Osteoblast (primary cell): ENCODE results near the gene NR1I3. TPM values are rescaled to one million over a fixed set of nuclear protein-coding genes. Genes with fewer than 3 reads are reported as not detected.
A peak's percentile ranks its signal among the peaks of the same experiment; 100 is the strongest.

Experiments
- DNase-seq: peaks from one replicate; pipeline ENCODE4 v3.0.0; 2011; ENCODE audit warnings: low spot score, mixed read lengths; ENCODE audit not compliant: insufficient read length; ENCODE audit errors: missing footprints
- H2AFZ ChIP-seq: 2 replicates; pipeline ENCODE4 v1.6.0; 2011; ENCODE audit warnings: mild to moderate bottlenecking, low read length
- H3K27ac ChIP-seq: 2 replicates; pipeline ENCODE4 v1.5.1; 2011; ENCODE audit warnings: mild to moderate bottlenecking, low read depth, low read length, moderate library complexity
- H3K27me3 ChIP-seq: 2 replicates; pipeline ENCODE4 v1.6.0; 2012; ENCODE audit warnings: mild to moderate bottlenecking, control low read depth, inconsistent platforms, low read length, moderate library complexity; ENCODE audit not compliant: insufficient read depth
- H3K36me3 ChIP-seq: 2 replicates; pipeline ENCODE4 v1.5.1; 2011; ENCODE audit warnings: mild to moderate bottlenecking, low read length, control low read depth, moderate library complexity; ENCODE audit not compliant: insufficient read depth
- H3K4me1 ChIP-seq: 2 replicates; pipeline ENCODE4 v1.5.1; 2011; ENCODE audit warnings: mild to moderate bottlenecking, low read length, control low read depth, moderate library complexity; ENCODE audit not compliant: insufficient read depth
- H3K4me2 ChIP-seq: 2 replicates; pipeline ENCODE4 v1.6.0; 2011; ENCODE audit warnings: mild to moderate bottlenecking, low read length; ENCODE audit not compliant: insufficient read depth
- H3K4me3 ChIP-seq: fragments of 200-600 bp; sonication (generic); 3 replicates; pipeline ENCODE4 v1.5.1; 2012; ENCODE audit warnings: mild to moderate bottlenecking, low read length, inconsistent platforms; ENCODE audit not compliant: insufficient read depth
- H3K79me2 ChIP-seq: 2 replicates; pipeline ENCODE4 v1.6.0; 2012; ENCODE audit warnings: mild to moderate bottlenecking, low read length, control low read depth, inconsistent platforms; ENCODE audit not compliant: insufficient read depth
- H3K9me3 ChIP-seq: 2 replicates; pipeline ENCODE4 v1.5.1; 2011; ENCODE audit warnings: low read depth, low read length, control low read depth
- H4K20me1 ChIP-seq: 2 replicates; pipeline ENCODE4 v1.6.0; 2012; ENCODE audit warnings: mild to moderate bottlenecking, low read length, control low read depth; ENCODE audit not compliant: insufficient read depth
- total RNA-seq: library from RNA; depleted of rRNA; stranded (reverse); fragments of >200 nt; gene quantifications from 2 replicates; pipeline ENCODE4 v1.2.3, GENCODE V29; 2012
- TF ChIP-seq, protein P1 (sequence below): IDR thresholded peaks from 2 replicates; pipeline ENCODE4 v1.5.1; 2011; ENCODE audit warnings: mild to moderate bottlenecking, low read depth, low read length, moderate library complexity; ENCODE audit errors: extremely low read depth

The NR1I3 gene
- total RNA-seq, 1 donor: not detected

DNA sequence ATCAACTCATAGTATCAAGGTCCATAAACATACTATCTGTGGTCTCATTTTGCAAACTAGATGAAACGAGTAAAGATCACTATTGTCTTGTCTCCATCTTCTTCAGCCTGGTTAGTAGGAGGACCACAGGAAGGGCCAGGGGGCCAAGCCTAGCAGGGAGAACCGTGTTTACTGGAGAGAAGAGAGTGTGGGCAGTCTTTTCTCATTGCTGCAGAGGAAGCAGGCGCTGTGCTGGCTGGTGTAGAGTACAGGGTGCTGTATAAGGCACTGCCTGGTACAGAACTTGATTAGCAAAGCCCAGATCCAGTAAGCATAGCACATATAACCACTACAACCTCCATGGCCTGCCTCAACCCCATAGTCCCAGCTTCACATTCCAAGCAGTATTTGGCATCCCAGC lies 50.7 kb downstream of the NR1I3 start:
- H2AFZ ChIP-seq: no peak overlapping the region
- no peaks in the 10 kb centered on the region for H3K9me3 ChIP-seq
- DNase-seq: no peak
- H3K79me2 ChIP-seq: no peaks in the 10 kb centered on the region
- no peaks in the 10 kb centered on the region for H3K27me3 ChIP-seq
- no peak overlapping the region for H3K27ac ChIP-seq
- TF ChIP-seq, protein P1, sequence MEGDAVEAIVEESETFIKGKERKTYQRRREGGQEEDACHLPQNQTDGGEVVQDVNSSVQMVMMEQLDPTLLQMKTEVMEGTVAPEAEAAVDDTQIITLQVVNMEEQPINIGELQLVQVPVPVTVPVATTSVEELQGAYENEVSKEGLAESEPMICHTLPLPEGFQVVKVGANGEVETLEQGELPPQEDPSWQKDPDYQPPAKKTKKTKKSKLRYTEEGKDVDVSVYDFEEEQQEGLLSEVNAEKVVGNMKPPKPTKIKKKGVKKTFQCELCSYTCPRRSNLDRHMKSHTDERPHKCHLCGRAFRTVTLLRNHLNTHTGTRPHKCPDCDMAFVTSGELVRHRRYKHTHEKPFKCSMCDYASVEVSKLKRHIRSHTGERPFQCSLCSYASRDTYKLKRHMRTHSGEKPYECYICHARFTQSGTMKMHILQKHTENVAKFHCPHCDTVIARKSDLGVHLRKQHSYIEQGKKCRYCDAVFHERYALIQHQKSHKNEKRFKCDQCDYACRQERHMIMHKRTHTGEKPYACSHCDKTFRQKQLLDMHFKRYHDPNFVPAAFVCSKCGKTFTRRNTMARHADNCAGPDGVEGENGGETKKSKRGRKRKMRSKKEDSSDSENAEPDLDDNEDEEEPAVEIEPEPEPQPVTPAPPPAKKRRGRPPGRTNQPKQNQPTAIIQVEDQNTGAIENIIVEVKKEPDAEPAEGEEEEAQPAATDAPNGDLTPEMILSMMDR: no peak
- peaks cover 15% of the 10 kb centered on the region for H3K36me3 ChIP-seq
- no peaks in the 10 kb centered on the region for H4K20me1 ChIP-seq
- H3K4me2 ChIP-seq: no peak overlapping the region
- peaks cover 17% of the 10 kb centered on the region for H3K4me1 ChIP-seq
- H3K4me3 ChIP-seq: no peak overlapping the region

DNA sequence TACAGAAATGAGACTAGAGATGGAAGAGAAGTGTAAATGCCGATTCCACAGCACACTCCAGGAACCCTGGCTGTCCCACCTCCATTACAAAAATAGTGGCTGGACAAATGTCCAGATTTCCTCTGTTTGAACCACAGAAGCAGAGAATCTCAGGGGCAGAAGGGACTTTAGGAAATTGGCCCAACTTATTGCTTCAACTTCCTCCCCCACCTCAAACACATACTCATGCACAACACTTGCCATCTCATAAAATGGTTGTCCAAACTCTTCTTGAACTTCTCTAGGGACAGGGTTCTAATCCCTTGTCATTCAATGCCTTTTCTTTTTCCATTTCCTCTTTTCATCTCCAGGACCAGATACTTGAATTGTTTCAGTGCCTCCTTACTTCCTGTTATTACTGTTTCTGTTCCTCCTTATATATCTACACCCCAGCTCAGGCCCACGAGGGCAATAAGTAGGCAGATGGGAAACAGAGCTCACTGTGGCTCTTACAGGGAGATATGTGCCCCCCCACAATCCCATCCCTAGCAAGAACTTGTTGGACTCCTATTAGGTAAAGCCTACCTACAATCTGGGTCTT lies 52.2 kb downstream of the NR1I3 start:
- no peaks in the 10 kb centered on the region for H4K20me1 ChIP-seq
- H3K79me2 ChIP-seq: no peaks in the 10 kb centered on the region
- TF ChIP-seq, protein P1: no peak
- H3K27me3 ChIP-seq: no peaks in the 10 kb centered on the region
- DNase-seq: no peak
- peaks cover 21% of the 10 kb centered on the region for H3K4me1 ChIP-seq
- peaks cover under 1% of the 10 kb centered on the region for H3K36me3 ChIP-seq
- H3K27ac ChIP-seq: peak overlapping the region; percentile 53
- peak overlapping the region; percentile 72 for H3K4me2 ChIP-seq
- peak overlapping the region; percentile 12 for H3K4me3 ChIP-seq
- peak overlapping the region; percentile 84 for H2AFZ ChIP-seq
- no peaks in the 10 kb centered on the region for H3K9me3 ChIP-seq

DNA sequence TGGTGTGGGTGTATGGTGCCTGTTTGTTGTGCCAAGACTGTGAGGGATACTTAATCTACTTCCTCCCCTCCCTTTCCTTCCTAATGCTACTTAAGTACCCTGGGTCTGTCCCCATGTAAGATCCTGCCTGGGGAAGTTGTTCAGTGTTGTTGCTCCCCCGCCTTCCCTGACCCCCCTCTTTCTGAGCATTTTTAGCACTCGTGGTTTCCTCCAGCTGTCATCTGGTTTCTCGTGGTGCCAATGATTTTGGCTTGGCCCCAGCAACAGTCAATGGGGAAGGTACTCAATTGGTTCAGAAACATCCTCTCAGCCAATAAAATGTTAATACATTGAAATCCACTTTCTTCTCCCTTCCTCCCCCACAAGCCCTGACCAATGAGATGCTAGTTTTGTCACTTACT lies 52.7 kb downstream of the NR1I3 start:
- no peaks in the 10 kb centered on the region for H3K27me3 ChIP-seq
- H4K20me1 ChIP-seq: no peaks in the 10 kb centered on the region
- H2AFZ ChIP-seq: peak overlapping the region; percentile 84
- peak overlapping the region; percentile 53 for H3K27ac ChIP-seq
- H3K9me3 ChIP-seq: no peaks in the 10 kb centered on the region
- DNase-seq: peak; percentile 93
- peaks cover 21% of the 10 kb centered on the region for H3K4me1 ChIP-seq
- H3K4me2 ChIP-seq: peak overlapping the region; percentile 72
- H3K36me3 ChIP-seq: no peaks in the 10 kb centered on the region
- H3K4me3 ChIP-seq: peak overlapping the region; percentile 48
- TF ChIP-seq, protein P1: no peak
- H3K79me2 ChIP-seq: no peaks in the 10 kb centered on the region

DNA sequence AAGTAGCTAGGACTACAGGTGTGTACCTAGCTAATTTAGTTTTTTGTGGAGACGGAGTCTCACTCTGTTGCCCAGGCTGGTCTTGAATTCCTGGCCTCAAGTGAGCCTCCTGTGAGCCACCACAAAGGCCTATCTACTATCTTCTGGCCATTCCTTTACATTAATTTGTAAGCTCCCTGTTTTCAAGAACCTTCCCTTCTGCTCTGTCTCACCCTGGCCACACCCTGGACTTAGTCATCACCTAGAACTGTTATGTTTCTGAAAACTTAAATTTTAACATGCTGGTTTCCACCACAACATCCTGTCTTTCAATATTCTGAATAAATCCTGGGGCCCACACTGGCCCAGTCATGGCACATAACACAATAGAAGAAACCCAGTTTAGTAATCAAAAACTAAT lies 55.8 kb downstream of the NR1I3 start:
- peaks cover 21% of the 10 kb centered on the region for H3K4me1 ChIP-seq
- H4K20me1 ChIP-seq: no peaks in the 10 kb centered on the region
- H3K36me3 ChIP-seq: no peaks in the 10 kb centered on the region
- H3K9me3 ChIP-seq: no peaks in the 10 kb centered on the region
- H3K4me2 ChIP-seq: no peak overlapping the region
- H3K27me3 ChIP-seq: no peaks in the 10 kb centered on the region
- peaks cover 1% of the 10 kb centered on the region for H3K79me2 ChIP-seq
- H2AFZ ChIP-seq: peak overlapping the region; percentile 53
- no peak overlapping the region for H3K27ac ChIP-seq
- TF ChIP-seq, protein P1: no peak
- H3K4me3 ChIP-seq: no peak overlapping the region
- DNase-seq: no peak
